ENCODE results near the gene LRIG2.

DNA sequence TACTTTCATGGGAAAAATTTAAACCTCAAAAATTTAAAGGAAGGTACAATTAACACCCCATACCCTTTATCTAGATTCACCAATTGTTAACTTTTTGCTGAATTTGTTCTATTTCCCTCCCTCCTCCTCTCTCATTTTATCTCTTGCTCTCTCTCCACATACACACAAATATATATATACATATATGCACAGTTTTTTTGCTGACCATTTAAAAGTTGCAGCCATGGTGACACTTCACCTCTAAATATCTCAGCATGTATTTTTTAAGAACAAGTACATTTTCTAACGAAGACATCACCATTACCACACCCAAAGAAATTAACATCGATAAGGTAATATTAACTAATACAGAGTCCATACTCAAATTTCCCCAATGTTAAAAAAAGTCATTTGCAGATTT lies 33.9 kb downstream of the LRIG2 start:
- TF ChIP-seq POLR2A (IDR thresholded peaks at IDR 0.05): no peak
- no peak for TF ChIP-seq CTCF (IDR thresholded peaks at IDR 0.05)

Data from heart left ventricle (tissue), 13 donors.